AG09319 (cell line): Measurements from ENCODE around the gene ST6GALNAC2.

ENCODE experiments used
- DNase-seq: peaks from one replicate; pipeline ENCODE4 v3.0.0-alpha.2; 2010; ENCODE audit warnings: low read depth; ENCODE audit errors: extremely low read depth
- CTCF ChIP-seq: IDR thresholded peaks from 2 replicates; pipeline ENCODE4 v1.5.1; 2011; ENCODE audit warnings: low read depth, mild to moderate bottlenecking, inconsistent platforms, low read length, moderate library complexity

ST6GALNAC2 gene

GRCh38 chr17:76585649-76586593 lies at the start of gene ST6GALNAC2:
Gene ST6GALNAC2, minus strand, starts transcription at chr17:76585860. Its CDS starts 52 bp downstream, at chr17:76585808.
- peak; percentile 25 for TF ChIP-seq CTCF

GRCh38 chr17:76635039-76635438 lies 49.4 kb upstream of the ST6GALNAC2 start:
- TF ChIP-seq CTCF: no peak
- no peak for DNase-seq

More at GRCh38 chr17:76585649-76586593, at the start of gene ST6GALNAC2:
- DNase-seq: no peak

- TF ChIP-seq CTCF: no peak
- DNase-seq: no peak
Observed at GRCh38 chr17:76633628-76634328, 48.1 kb upstream of the ST6GALNAC2 start.

- DNase-seq: no peak
- TF ChIP-seq CTCF: no peak
Observed at GRCh38 chr17:76631821-76632565, 46.3 kb upstream of the ST6GALNAC2 start.

GRCh38 chr17:76630151-76630550 lies 44.5 kb upstream of the ST6GALNAC2 start:
- DNase-seq: no peak
- no peak for TF ChIP-seq CTCF

- DNase-seq: no peak
- TF ChIP-seq CTCF: no peak
Observed at GRCh38 chr17:76627510-76627909, 41.9 kb upstream of the ST6GALNAC2 start.
